Head of caudate nucleus (tissue), 42 donors: ENCODE measurements around the gene RGS3.

Source experiments
- DNase-seq, 42 donors: peaks; one replicate each; pipeline versions ENCODE4 v3.0.0 to v3.0.0-alpha.2; 2020 to 2021; ENCODE audit warnings: mixed read lengths in 7 of 42
- intact Hi-C: fragments of 100-400 bp; cut with DNase I; formaldehyde crosslinking; loops from one replicate; pipeline ENCODE4 v1.15.0; 2022

The RGS3 gene

GRCh38 chr9:113461943-113462342 is 1.6 kb upstream of the RGS3 start:
- intact Hi-C loops = no loop called here
- DNase-seq = no peak

DNA sequence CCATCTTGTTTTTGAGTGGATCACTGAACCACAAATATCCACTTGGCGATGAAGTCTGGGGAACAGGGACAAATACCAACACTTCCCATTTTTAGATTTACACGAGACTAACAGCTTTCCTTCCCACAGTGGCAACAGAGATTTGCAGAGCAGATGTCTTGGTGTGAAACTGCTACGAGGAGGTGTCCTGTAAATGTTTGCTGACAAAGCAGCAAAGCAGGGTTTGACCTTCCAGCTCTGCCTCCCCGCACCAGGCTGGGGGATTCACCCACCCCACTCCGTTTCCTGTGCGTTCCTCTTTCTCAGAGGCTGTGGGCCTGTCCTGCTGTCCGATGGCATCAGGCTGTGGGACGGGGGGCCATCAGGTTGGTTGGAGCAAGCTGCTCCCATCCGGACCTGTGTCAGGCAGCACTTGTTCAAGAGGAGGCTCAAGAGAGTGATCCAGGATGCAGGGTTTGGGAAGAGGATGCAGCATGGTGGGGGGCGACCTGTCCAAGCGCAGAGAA is 693 bp upstream of the RGS3 start:
- DNase-seq = peak in 2 of 42 donors; percentile 10 to 15
- intact Hi-C loops = no loop called here

DNA sequence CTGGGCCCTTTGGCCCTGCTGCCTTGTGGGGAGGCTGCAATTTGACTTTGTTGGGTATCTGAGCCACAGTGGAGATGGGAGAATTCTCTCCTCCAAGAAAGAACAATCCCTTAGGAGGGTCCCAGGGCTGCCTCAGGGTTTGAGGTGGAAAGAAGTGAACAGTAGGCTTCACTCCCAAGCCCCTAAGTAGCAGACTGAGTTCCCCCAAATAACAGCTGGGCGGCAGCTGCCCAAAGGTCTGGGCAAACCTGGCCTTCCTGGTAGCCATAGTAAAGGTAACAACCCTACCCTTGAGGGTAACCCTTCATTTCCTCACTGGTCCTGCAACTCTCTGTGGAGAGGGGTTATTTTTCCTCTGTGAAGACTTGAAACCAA is 746 bp downstream of the RGS3 start:
- intact Hi-C loops = no loop called here
- no peak for DNase-seq

- DNase-seq = peak in 1 of 42 donors; percentile 21
- intact Hi-C loops = no loop called here
Measured at GRCh38 chr9:113465599-113466140, 2.1 kb downstream of the RGS3 start.

DNA sequence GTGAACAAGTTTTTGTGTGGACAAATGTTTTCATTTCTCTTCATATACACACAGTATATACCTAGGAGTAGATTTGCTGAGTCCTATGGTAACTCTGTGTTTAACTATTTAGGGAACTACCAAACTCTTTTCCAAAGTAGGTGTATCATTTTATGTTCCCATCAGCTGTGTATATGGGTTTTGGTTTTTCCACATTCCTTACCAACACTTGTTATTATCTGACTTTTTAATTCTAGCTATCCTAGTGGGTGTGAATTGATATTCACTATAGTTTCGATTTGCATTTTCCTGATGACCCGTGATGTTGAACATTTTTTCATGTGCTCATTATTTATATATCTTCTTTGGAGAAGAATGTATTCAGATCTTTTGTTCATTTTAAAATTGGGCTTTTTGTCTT is 3.7 kb downstream of the RGS3 start:
- no peak for DNase-seq
- intact Hi-C loops = no loop called here

- DNase-seq = peak; percentile 7 to 75 (median 52)
- intact Hi-C loops = no loop called here
Measured at GRCh38 chr9:113468716-113469448, 5.4 kb downstream of the RGS3 start.

DNA sequence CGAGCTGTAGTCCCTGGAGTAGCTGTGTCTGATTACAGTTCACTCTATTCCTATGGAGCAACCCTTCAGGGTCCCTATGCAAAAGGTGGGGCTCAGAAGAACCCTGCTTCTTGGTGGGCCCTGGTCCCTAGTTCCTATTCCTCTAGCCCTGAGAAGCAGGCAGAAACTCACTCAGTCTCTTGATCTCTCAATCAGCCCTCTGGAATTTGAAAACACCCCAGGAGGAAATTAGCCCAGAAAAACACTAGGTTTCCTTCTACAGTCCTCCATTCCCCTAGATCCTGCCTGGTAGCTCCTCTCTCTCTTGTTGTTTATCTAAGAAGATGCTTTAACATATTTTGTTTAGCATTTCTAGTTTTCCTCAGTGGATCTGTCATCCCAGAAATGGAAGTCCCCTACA is 7.6 kb downstream of the RGS3 start:
- intact Hi-C loops = no loop called here
- DNase-seq = no peak

GRCh38 chr9:113471566-113471965 is 8.0 kb downstream of the RGS3 start:
- DNase-seq = peak in 1 of 42 donors; percentile 36
- intact Hi-C loops = no loop called here

DNA sequence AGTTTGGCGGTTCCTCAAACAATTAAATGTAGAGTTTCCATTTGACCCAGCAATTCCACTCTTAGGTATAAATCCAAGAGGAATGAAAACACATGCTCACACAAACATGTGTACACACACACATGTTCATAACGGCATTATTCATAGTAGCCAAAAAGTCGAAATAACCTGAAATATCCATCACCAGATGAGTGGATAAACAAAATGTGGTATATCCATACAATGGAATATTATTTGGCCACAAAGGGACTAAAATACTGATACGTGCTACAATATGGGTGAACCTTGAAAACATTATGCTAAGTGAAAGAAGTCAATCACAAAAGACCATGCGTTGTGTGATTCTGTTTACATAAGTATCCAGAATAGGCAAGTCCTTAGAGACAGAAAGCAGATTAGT is 8.7 kb downstream of the RGS3 start:
- intact Hi-C loops = no loop called here
- DNase-seq = no peak

- intact Hi-C loops = no loop called here
- peak in 3 of 42 donors; percentile 2 to 20 (median 16) for DNase-seq
Measured at GRCh38 chr9:113474360-113475028, 11.0 kb downstream of the RGS3 start.

GRCh38 chr9:113475031-113475430 is 11.5 kb downstream of the RGS3 start:
- DNase-seq = peak in 3 of 42 donors; percentile 4 to 41 (median 11)
- intact Hi-C loops = no loop called here

DNA sequence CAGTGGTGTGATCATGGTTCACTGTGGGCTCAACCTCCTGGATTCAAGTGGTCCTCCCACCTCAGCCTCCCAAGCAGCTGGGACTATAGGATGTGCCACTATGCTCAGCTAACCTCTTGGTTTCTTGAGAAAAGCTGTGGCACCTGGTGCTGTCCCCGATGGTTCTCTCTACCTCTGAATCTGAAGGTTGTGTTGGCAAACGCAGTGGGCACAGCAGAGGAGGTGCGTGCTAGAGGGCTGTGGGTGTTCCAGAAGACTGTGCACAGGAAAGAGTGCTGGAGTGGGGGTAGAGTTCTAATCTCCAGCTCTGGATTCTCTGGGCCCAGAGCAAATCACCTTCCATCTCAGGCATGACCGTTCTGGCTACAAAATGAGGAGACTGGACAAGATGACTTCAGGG is 12.5 kb downstream of the RGS3 start:
- intact Hi-C loops = no loop called here
- peak in 1 of 42 donors; percentile 8 for DNase-seq

DNA sequence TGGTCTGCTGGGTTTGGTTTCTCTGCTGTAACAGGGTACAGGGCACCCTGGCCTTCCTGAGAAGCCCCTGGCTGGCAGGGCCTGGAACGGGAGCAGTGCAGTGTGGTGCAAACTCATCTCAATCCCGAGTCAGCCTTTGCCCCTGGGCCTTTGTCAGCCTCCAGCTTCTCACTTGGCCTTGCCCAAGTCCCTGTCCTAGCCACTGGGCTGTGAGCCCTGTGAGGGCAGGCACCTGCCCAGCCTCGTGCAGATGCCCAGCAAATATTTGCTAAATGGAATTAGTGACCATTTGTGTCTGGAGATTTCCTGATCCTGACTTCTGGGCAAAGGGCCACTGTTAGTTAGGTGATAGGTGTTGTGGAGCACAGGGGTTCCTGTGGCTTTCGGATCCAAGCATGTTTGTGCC is 13.0 kb downstream of the RGS3 start:
- intact Hi-C loops = no loop called here
- DNase-seq = peak in 3 of 42 donors; percentile 0 to 29 (median 19)

- peak in 3 of 42 donors; percentile 1 to 20 (median 10) for DNase-seq
Measured at GRCh38 chr9:113477058-113477457, 13.5 kb downstream of the RGS3 start.

GRCh38 chr9:113477661-113478060 is 14.1 kb downstream of the RGS3 start:
- DNase-seq = peak in 2 of 42 donors; percentile 14 to 18
- intact Hi-C loops = no loop called here

More at GRCh38 chr9:113477058-113477457, 13.5 kb downstream of the RGS3 start:
- intact Hi-C loops = no loop called here

- intact Hi-C loops = no loop called here
- peak in 1 of 42 donors; percentile 35 for DNase-seq
Measured at GRCh38 chr9:113479174-113479621, 15.7 kb downstream of the RGS3 start.

DNA sequence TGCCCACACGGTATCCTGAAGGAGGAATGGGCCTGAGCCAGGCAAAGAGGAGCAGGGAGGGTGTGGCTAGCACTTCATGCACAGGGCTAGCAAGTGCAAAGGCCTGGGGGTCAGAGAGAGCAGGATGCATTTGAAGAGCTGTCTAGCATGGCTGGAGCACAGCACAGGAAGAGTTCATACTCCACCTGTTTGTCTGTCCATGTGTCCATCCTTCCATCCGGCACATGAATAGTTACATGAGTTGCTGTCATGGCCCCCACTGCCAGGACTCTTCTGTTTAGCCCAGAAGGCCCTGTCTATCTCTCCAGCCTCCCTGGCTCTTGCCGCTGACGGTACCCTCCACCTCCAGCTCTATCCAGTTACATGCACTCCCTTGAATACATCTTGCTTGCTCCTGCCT is 17.1 kb downstream of the RGS3 start:
- DNase-seq = peak in 1 of 42 donors; percentile 10

DNA sequence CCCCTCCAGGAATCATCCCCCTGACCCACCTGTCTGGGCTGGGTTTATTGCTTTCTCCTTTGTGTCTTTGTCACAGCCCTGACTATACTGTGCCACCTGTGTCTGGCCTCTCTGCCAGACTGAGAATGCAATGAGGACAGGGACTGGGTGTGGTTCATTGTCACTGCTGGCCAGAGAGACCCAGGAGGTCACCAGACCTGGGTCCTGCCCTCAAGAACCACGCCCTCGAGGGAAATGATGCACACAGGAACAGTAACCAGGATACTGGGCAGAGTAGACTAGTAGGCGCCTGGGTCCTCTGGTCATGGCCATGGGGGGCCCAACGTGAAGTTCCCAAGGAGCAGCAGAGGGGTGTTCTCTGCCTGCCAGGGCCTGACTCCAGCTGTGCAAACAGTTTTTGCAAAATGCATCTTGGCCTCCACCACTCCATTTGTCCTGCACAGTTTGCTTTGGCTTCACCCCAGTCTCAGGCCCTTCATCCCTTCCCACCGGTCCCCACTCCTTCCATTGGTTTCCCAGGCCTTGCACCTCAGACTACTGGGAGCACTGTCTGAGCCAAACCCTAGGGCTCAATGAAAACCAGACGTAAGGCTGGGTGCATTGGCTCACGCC is 17.8 kb downstream of the RGS3 start:
- DNase-seq = peak in 1 of 42 donors; percentile 12
- intact Hi-C loops = no loop called here

More for the DNA sequence above, 17.1 kb downstream of the RGS3 start:
- intact Hi-C loops = no loop called here

GRCh38 chr9:113482341-113482740 is 18.8 kb downstream of the RGS3 start:
- intact Hi-C loops = no loop called here
- peak in 1 of 42 donors; percentile 16 for DNase-seq
